Sigmoid colon (tissue), 4 donors: ENCODE results near the gene CATSPERB.

Source experiments
- EP300 ChIP-seq, 4 donors: sonication (generic); formaldehyde crosslinking; IDR thresholded peaks; one replicate each; pipeline ENCODE4 v1.6.1; 2017; ENCODE audit warnings: antibody characterized with exemption in 4 of 4
- POLR2A ChIP-seq, 2 donors: fragments of 450-650 bp; IDR thresholded peaks; one replicate each; pipeline ENCODE4 v1.6.1; 2016; ENCODE audit warnings: antibody characterized with exemption in 2 of 2, mild to moderate bottlenecking in 2 of 2, moderate library complexity in 2 of 2
- POLR2AphosphoS5 ChIP-seq, 4 donors: sonication (generic); formaldehyde crosslinking; IDR thresholded peaks; one replicate each; pipeline ENCODE4 v1.6.1; 2017; ENCODE audit warnings: antibody characterized with exemption in 4 of 4
- TF ChIP-seq, protein P1 (sequence below), 4 experiments: fragments of 450-650 bp in 3 of 4; fragments of 200-600 bp in 1 of 4; IDR thresholded peaks; one replicate each; pipeline ENCODE4 v1.5.1; 2016 to 2019; ENCODE audit warnings: antibody characterized with exemption in 4 of 4, mild to moderate bottlenecking in 3 of 4, moderate library complexity in 2 of 4

GRCh38 chr14:91649930-91650329, 82.0 kb downstream of the CATSPERB start:
- TF ChIP-seq EP300 (IDR thresholded peaks at IDR 0.05) (no peak), POLR2A (IDR thresholded peaks at IDR 0.05) (no peak), POLR2AphosphoS5 (IDR thresholded peaks at IDR 0.05) (no peak)
- TF ChIP-seq, protein P1, sequence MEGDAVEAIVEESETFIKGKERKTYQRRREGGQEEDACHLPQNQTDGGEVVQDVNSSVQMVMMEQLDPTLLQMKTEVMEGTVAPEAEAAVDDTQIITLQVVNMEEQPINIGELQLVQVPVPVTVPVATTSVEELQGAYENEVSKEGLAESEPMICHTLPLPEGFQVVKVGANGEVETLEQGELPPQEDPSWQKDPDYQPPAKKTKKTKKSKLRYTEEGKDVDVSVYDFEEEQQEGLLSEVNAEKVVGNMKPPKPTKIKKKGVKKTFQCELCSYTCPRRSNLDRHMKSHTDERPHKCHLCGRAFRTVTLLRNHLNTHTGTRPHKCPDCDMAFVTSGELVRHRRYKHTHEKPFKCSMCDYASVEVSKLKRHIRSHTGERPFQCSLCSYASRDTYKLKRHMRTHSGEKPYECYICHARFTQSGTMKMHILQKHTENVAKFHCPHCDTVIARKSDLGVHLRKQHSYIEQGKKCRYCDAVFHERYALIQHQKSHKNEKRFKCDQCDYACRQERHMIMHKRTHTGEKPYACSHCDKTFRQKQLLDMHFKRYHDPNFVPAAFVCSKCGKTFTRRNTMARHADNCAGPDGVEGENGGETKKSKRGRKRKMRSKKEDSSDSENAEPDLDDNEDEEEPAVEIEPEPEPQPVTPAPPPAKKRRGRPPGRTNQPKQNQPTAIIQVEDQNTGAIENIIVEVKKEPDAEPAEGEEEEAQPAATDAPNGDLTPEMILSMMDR (IDR thresholded peaks at IDR 0.05), result peak; percentile 10 to 70 (median 52)
